Uterus (tissue), 4 donors: ENCODE measurements around the gene SGK1. TPM values are rescaled to one million over a fixed set of nuclear protein-coding genes. Genes with fewer than 3 reads are reported as not detected.
"Not testable (repeated sequence)": the region's sequence is repeated elsewhere in the genome, so short reads cannot be mapped to it uniquely, and the experiment has no call there.

Experiments used
- DNase-seq, 2 donors: peaks; one replicate each; pipeline ENCODE4 v3.0.0-alpha.2; 2019 to 2020
- H3K27ac ChIP-seq, 2 donors: fragments of 200-600 bp; sonication (generic); 1 replicate in 1 of 2; 2 replicates in 1 of 2; pipeline ENCODE4 v1.5.1; 2016 to 2018
- H3K27me3 ChIP-seq, 2 donors: fragments of 200-600 bp; sonication (generic); one replicate each; pipeline ENCODE4 v1.5.1; 2018 to 2019; ENCODE audit warnings: control low read depth in 1 of 2
- H3K36me3 ChIP-seq, 2 donors: fragments of 200-600 bp; sonication (generic); one replicate each; pipeline ENCODE4 v1.5.1; 2019; ENCODE audit warnings: control low read depth in 1 of 2
- H3K4me1 ChIP-seq, 2 donors: fragments of 200-600 bp; sonication (generic); one replicate each; pipeline ENCODE4 v1.5.1; 2018 to 2019; ENCODE audit warnings: control low read depth in 1 of 2
- H3K4me3 ChIP-seq, 2 donors: fragments of 200-600 bp; sonication (generic); 1 replicate in 1 of 2; 2 replicates in 1 of 2; pipeline ENCODE4 v1.5.1; 2018 to 2019; ENCODE audit warnings: mild to moderate bottlenecking in 1 of 2
- H3K9me3 ChIP-seq, 2 donors: fragments of 200-600 bp; sonication (generic); one replicate each; pipeline ENCODE4 v1.5.1; 2019; ENCODE audit warnings: control low read depth in 1 of 2
- CTCF ChIP-seq, 4 experiments: fragments of 200-600 bp in 2 of 4; fragments of 450-650 bp in 2 of 4; sonication (generic) in 2 of 4; IDR thresholded peaks; one replicate each; pipeline ENCODE4 v1.5.1; 2016 to 2019; ENCODE audit warnings: antibody characterized with exemption in 4 of 4, mild to moderate bottlenecking in 2 of 4, moderate library complexity in 1 of 4
- POLR2A ChIP-seq, 2 donors: fragments of 450-650 bp; IDR thresholded peaks; one replicate each; pipeline ENCODE4 v1.6.1; 2016; ENCODE audit warnings: antibody characterized with exemption in 2 of 2, mild to moderate bottlenecking in 1 of 2, moderate library complexity in 1 of 2
- intact Hi-C: fragments of 100-400 bp; cut with DNase I; formaldehyde crosslinking; loops from one replicate; pipeline ENCODE4 v1.15.1; 2023; ENCODE audit warnings: low total_unique reads
- total RNA-seq, 4 donors: library from RNA; depleted of rRNA in 3 of 4; stranded (reverse); fragments of >200 nt in 3 of 4; gene quantifications; one replicate each; pipeline versions ENCODE4 v1.1.0 to v1.2.4, GENCODE V29; 2014 to 2023
- donor health status: DM: yes; HTN: yes; CAD: no.

The SGK1 gene
- total RNA-seq, 4 donors from 2014 or later: 47.1 to 75.0 (median 59.8) TPM

- intact Hi-C loops: no loop called here
- DNase-seq: no peak
- no peak overlapping the region for H3K27ac ChIP-seq
- H3K27me3 ChIP-seq: no peaks in the 10 kb centered on the region
- no peaks in the 10 kb centered on the region for H3K4me1 ChIP-seq
- H3K9me3 ChIP-seq: no peaks in the 10 kb centered on the region
- H3K36me3 ChIP-seq: no peaks in the 10 kb centered on the region
- H3K4me3 ChIP-seq: no peak overlapping the region
- TF ChIP-seq POLR2A (IDR thresholded peaks at IDR 0.05) (no peak), CTCF (IDR thresholded peaks at IDR 0.05) (no peak)
These were observed 10.0 kb downstream of the SGK1 start for GRCh38 chr6:134307870-134308269.

GRCh38 chr6:134307075-134307474 lies 10.8 kb downstream of the SGK1 start:
- H3K27me3 ChIP-seq: no peaks in the 10 kb centered on the region
- H3K36me3 ChIP-seq: no peaks in the 10 kb centered on the region
- TF ChIP-seq POLR2A (IDR thresholded peaks at IDR 0.05): no peak
- no peak for DNase-seq
- H3K27ac ChIP-seq: no peak overlapping the region
- no peaks in the 10 kb centered on the region for H3K4me1 ChIP-seq
- intact Hi-C loops: no loop called here
- H3K4me3 ChIP-seq: no peak overlapping the region
- no peaks in the 10 kb centered on the region for H3K9me3 ChIP-seq

- H3K27ac ChIP-seq, DNase-seq: not testable (repeated sequence)
These were observed 13.5 kb downstream of the SGK1 start for GRCh38 chr6:134304381-134304780.

GRCh38 chr6:134303891-134304290 lies 14.0 kb downstream of the SGK1 start:
- H3K4me1 ChIP-seq: no peaks in the 10 kb centered on the region
- TF ChIP-seq POLR2A (IDR thresholded peaks at IDR 0.05): no peak
- no peak for TF ChIP-seq CTCF (IDR thresholded peaks at IDR 0.05)
- no peak overlapping the region for H3K4me3 ChIP-seq
- no peaks in the 10 kb centered on the region for H3K36me3 ChIP-seq
- intact Hi-C loops: no loop called here
- H3K27me3 ChIP-seq: no peaks in the 10 kb centered on the region
- H3K9me3 ChIP-seq: no peaks in the 10 kb centered on the region
- DNase-seq: no peak
- H3K27ac ChIP-seq: no peak overlapping the region

More at GRCh38 chr6:134304381-134304780, 13.5 kb downstream of the SGK1 start:
- H3K9me3 ChIP-seq, H3K4me1 ChIP-seq, H3K4me3 ChIP-seq, H3K36me3 ChIP-seq, intact Hi-C loops, H3K27me3 ChIP-seq: not testable (repeated sequence)

GRCh38 chr6:134299236-134299635 lies 18.7 kb downstream of the SGK1 start:
- H3K27ac ChIP-seq: no peak overlapping the region
- no peaks in the 10 kb centered on the region for H3K36me3 ChIP-seq
- no peak for TF ChIP-seq POLR2A (IDR thresholded peaks at IDR 0.05)
- no peak for TF ChIP-seq CTCF (IDR thresholded peaks at IDR 0.05)
- no peak overlapping the region for H3K4me3 ChIP-seq
- no peaks in the 10 kb centered on the region for H3K9me3 ChIP-seq
- H3K4me1 ChIP-seq: no peaks in the 10 kb centered on the region
- intact Hi-C loops: no loop called here
- H3K27me3 ChIP-seq: no peaks in the 10 kb centered on the region
- no peak for DNase-seq

- no peaks in the 10 kb centered on the region for H3K36me3 ChIP-seq
- no peaks in the 10 kb centered on the region for H3K27me3 ChIP-seq
- intact Hi-C loops: no loop called here
- no peaks in the 10 kb centered on the region for H3K9me3 ChIP-seq
- H3K4me1 ChIP-seq: no peaks in the 10 kb centered on the region
- H3K27ac ChIP-seq: no peak overlapping the region
- TF ChIP-seq CTCF (IDR thresholded peaks at IDR 0.05) (no peak), POLR2A (IDR thresholded peaks at IDR 0.05) (no peak)
- no peak for DNase-seq
- H3K4me3 ChIP-seq: no peak overlapping the region
These were observed 21.1 kb downstream of the SGK1 start for GRCh38 chr6:134296762-134297161.
